Stimulated activated CD4-positive, alpha-beta T cell treated with anti-CD3 and anti-CD28 coated beads, Interleukin-12 subunit alpha, Interleukin-12 subunit beta, amount 100 ng/mL, for 4 hours (primary cell): ENCODE data around the gene FCSK.
"Not testable (repeated sequence)": the region's sequence is repeated elsewhere in the genome, so short reads cannot be mapped to it uniquely, and the experiment has no call there.

ENCODE experiments used
- DNase-seq: peaks from one replicate; pipeline ENCODE4 v3.0.0-alpha.2; 2020

FCSK gene

DNA sequence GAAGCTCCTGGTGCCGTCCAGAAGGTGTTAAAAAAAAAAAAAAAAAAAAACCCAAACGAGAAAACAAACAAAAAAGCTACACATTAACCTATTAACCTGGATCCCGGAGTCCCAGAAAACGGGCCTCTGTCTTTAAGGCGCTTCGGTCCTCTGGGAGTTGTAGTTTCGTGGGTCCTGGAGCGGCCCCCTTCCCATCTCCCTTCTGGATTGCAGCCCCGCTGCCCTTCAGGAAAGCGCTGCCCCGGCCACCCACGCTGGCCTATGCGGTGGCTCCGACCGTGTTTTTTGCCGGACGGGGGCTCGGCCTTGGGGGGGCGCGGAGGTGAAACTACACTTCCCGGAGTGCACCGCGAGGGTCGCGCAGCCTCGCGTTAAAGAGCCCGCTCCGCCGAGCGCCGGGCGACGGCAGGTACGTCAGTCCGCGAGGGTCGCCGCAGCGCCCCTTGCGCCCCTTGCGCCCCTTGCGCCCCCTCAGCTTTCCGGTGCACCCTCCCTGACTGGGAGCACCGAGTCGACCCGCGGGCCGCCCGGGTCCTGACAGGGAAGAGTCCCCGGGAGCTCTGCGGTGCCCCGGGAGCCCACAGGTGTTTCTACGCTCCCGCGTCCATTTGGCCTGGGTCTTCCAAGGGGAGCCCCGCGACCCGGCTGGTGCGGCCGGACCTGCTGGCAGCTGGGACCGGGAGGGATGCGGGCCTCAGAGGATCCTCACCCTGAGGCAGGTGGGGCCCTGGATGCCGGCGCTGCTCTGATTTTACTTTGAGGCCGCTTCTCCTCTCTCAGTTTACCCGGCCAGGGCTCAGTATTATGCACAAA lies at the start of gene FCSK:
Gene FCSK (plus strand): TSS at position 374 of the 813 bp plus-strand sequence. CDS start 8,596 bp downstream, outside the sequence.
- DNase-seq: peak; percentile 66

DNA sequence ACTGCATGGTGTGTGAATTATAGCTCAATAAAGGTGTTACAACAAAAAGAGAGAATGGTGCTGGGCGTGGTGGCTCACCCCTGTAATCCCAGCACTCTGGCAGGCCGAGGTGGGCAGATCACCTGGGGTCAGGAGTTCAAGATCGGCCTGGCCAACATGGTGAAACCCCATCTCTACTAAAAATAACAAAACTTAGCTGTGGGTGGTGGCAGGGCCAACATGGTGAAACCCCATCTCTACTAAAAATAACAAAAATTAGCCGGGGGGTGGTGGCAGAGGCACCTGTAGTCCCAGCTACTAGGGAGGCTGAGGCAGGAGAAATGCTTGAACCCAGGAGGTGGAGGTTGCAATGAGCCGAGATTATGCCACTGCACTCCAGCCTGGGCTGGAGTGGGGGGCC lies 48.3 kb upstream of the FCSK start:
- not testable (repeated sequence) for DNase-seq

DNA sequence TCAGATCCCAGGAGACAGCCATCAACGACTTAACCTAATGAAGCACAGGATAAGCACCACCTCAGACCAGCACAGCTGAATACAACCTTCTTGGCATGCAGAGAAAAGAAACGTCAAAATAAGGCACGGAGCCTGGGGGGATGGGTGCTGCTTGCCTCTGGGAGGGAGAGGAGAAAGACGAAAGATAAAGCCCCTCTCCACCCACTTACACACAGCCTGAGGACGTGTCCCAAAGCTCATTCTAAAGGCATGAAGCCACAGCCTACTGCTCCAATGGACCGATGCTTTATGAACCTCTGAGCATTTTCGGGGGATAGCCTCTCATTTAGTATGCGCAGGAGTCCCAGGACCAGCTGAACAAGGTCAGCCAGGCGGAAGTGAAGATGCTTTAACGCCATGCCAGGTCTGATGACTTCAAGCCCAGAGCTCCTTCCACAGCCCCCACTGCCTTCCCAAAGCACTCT lies 46.6 kb upstream of the FCSK start:
- DNase-seq: no peak

DNA sequence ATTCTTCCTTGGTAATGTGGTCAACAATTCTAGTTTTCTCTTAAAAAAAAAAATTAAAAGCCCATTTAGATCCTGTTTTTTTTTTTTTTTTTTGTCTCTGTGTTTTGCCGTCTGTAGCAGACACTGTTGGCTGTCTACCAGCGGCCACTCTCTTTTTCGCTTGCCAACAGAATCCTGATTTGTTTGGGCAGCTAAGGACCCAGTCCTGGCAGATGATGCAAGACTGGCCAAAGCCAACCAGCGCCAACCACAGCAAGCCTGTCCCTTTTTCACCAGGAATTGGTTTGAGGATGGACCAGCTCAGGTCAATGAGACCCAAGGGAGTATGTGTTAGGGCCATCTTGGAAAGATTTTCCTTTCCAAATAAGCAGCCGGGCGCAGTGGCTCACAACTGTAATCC lies 43.7 kb upstream of the FCSK start:
- DNase-seq: no peak

- no peak for DNase-seq
Measured at GRCh38 chr16:70412385-70412784, 42.0 kb upstream of the FCSK start.

GRCh38 chr16:70413572-70413971 lies 40.8 kb upstream of the FCSK start:
- not testable (repeated sequence) for DNase-seq

- DNase-seq: no peak
Measured at GRCh38 chr16:70416748-70417616, 37.4 kb upstream of the FCSK start.

- DNase-seq: no peak
Measured at GRCh38 chr16:70417661-70418060, 36.7 kb upstream of the FCSK start.

- DNase-seq: no peak
Measured at GRCh38 chr16:70418274-70418992, 36.0 kb upstream of the FCSK start.

DNA sequence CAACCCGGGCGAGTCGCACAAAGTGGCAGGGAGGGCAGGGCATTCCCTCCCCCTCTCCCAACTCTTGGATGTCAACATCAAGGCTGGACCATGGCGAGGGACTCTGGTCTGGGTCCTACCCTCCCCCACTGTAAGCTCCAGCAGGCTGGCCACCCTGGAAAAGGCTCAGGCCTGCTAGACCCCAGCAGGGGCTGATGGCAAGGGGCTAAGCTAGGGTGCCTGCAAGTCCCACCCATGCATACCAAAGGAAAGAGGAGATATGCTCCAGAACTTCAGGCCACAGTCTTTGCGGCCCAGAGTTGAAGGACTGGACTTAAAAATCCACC lies 35.4 kb upstream of the FCSK start:
- no peak for DNase-seq

DNA sequence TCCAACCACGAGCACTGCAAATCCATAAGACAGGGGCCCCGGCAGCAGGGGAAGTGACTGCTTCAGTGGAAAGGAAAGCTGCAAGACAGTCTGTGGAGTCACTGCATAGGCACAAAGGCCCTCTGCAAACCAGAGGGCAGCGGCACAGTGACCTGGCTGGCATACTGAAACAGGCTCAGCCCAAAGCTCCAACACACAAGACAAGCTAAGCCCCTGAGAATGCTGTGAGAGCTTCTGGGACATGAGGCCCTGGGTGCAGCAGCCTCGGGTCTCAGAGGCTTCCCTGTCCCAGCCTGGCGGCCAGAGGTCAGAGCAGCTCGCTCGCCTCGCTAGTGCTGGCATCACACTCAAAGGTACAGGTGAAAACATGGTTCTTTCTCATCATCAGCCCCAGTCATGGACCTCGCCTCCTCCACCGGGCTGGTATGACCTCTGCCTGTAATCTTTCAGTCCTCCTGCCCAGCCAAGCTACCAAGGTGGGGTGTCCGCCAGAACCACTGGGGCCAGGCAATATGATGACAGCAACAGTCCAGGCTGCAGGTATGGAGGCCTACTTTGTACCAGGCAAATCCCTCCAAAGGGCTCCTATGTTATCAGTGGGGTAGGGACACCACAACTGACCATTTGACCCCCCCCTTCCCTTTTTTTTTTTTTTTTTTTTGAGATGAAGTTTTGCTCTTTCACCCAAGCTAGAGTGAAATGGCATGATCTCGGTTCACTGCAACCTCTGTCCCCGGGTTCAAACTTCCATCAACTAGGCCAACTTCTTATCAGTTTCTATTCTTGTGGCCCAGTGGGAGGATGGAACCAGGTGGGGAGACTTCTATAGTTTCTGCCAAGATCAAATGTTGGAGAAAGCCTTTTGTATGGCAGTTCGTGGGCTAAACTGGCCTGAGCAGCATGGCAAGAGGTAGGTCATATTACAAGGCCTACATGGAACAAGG lies 34.7 kb upstream of the FCSK start:
- no peak for DNase-seq

DNA sequence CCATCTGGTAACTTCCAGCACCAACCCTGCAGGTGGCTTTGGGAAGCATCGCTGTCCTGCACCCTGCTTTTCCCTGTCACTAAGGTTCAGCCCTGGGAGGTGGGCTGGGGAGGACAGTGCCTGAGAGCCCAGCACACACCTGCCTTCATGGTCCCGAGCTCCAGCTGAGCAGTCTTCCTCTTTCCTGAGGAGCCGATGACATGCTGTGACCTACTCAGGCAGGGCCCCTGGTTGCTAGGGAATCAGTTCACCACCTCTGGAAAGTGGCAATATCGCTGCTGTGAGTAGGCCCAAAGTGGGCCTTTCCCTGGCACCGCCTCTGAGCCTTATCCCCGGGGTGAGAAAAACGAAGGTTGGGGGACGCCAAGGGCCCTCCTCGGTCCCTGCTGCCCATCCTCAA lies 33.4 kb upstream of the FCSK start:
- no peak for DNase-seq

DNA sequence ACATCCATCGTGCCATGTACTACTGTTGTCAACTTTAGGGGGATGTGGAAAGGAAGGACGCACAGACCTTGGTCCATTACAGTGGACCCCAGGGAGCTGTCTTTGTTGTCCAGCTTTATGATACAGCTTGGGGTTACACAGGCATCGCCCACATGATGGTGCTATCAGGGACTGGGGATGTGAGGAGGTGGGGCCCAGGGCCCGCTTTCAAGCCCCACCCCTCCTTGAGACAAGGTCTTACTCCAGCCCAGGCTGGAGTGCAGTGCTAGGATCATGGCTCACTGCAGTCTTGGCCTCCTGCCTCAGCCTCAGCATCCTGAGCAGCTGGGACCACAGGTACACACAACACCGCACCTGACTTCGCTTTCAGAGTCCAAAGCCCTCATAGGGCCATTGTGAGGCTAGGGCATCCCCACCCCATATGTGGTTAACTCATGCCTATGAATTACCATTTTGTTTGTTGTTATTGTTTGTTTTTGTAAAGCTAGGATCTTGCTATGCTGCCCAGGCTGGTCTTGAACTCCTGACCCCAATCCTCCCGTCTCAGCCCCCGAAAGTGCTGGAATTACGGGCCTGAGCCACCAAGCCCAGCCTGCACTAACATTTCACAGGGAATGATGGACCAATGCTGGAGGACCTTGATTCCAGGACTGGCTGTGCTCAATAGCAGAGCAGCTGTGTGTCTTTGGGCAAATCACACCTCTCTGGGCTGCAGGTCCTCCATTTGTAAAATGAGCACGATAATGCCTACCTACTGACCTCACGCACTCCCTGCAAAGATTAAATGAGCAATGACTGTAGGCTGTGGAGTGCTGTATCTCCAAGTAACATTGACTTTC lies 32.7 kb upstream of the FCSK start:
- no peak for DNase-seq

- no peak for DNase-seq
Measured at GRCh38 chr16:70422543-70422942, 31.9 kb upstream of the FCSK start.

DNA sequence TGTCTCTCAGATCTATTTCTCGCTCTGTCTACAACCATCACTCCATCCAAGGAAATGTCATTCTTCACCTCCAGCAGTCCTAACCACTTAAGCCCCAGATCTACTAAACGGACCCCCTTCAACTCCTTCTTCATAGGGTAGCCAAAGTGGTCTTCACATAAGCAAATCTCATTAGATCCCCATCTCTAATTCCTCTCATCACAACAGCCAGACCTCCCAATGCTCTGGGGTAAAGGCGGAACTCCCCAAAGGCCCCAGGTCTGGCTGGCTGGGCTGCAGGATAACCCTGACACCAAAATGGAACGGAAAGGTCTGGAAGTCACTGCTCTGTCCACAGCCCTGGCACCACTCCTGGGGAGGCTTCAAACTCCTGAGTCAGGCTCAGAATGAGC lies 26.6 kb upstream of the FCSK start:
- DNase-seq: no peak

GRCh38 chr16:70428178-70428998 lies 26.0 kb upstream of the FCSK start:
- no peak for DNase-seq

- DNase-seq: no peak
Measured at GRCh38 chr16:70429888-70430666, 24.3 kb upstream of the FCSK start.

- DNase-seq: peak; percentile 53
Measured at GRCh38 chr16:70430667-70431536, 23.5 kb upstream of the FCSK start.

- DNase-seq: no peak
Measured at GRCh38 chr16:70432356-70432722, 22.1 kb upstream of the FCSK start.
